ENCODE measurements around the gene AGXT.

- TF ChIP-seq, protein P1, sequence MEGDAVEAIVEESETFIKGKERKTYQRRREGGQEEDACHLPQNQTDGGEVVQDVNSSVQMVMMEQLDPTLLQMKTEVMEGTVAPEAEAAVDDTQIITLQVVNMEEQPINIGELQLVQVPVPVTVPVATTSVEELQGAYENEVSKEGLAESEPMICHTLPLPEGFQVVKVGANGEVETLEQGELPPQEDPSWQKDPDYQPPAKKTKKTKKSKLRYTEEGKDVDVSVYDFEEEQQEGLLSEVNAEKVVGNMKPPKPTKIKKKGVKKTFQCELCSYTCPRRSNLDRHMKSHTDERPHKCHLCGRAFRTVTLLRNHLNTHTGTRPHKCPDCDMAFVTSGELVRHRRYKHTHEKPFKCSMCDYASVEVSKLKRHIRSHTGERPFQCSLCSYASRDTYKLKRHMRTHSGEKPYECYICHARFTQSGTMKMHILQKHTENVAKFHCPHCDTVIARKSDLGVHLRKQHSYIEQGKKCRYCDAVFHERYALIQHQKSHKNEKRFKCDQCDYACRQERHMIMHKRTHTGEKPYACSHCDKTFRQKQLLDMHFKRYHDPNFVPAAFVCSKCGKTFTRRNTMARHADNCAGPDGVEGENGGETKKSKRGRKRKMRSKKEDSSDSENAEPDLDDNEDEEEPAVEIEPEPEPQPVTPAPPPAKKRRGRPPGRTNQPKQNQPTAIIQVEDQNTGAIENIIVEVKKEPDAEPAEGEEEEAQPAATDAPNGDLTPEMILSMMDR (IDR thresholded peaks at IDR 0.05): no peak
- TF ChIP-seq POLR2A (IDR thresholded peaks at IDR 0.05) (no peak), EP300 (IDR thresholded peaks at IDR 0.05) (no peak)
Observed at GRCh38 chr2:240915526-240916341, 47.1 kb downstream of the AGXT start.
